BLaER1 treated with 17β-estradiol and CSF1 and Interleukin-3, amounts not matched to agents 10 nM and 100 nM (cell line): ENCODE measurements around the gene GJB4.
A peak's percentile ranks its signal among the peaks of the same experiment; 100 is the strongest.

Source experiments
- H3K27ac ChIP-seq, 11 experiments: shearing (Covaris generic); formaldehyde crosslinking; 2 replicates each; pipeline ENCODE4 v1.8.1; 2022
- H3K27me3 ChIP-seq, 11 experiments: shearing (Covaris generic); formaldehyde crosslinking; 2 replicates each; pipeline ENCODE4 v1.8.1; 2022
- H3K36me3 ChIP-seq, 11 experiments: shearing (Covaris generic); formaldehyde crosslinking; 2 replicates each; pipeline ENCODE4 v1.8.1; 2022
- H3K4me1 ChIP-seq, 10 experiments: shearing (Covaris generic); formaldehyde crosslinking; 2 replicates each; pipeline ENCODE4 v1.8.1; 2022
- H3K4me2 ChIP-seq, 11 experiments: shearing (Covaris generic); formaldehyde crosslinking; 2 replicates each; pipeline ENCODE4 v1.8.1; 2022
- H3K4me3 ChIP-seq, 10 experiments: shearing (Covaris generic); formaldehyde crosslinking; 2 replicates each; pipeline ENCODE4 v1.8.1; 2022
- H3K9ac ChIP-seq, 11 experiments: shearing (Covaris generic); formaldehyde crosslinking; 2 replicates each; pipeline ENCODE4 v1.8.1; 2022
- H3K9me3 ChIP-seq, 11 experiments: shearing (Covaris generic); formaldehyde crosslinking; replicated peaks in 1 of 11; 2 replicates each; pipeline ENCODE4 v1.8.1; 2022
- H4K20me1 ChIP-seq, 11 experiments: shearing (Covaris generic); formaldehyde crosslinking; 2 replicates each; pipeline ENCODE4 v1.8.1; 2022
- Cebpa-rat ChIP-seq, 11 experiments: shearing (Covaris generic); IDR thresholded peaks; 2 replicates each; pipeline ENCODE4 v1.8.1; 2022

Gene GJB4

DNA sequence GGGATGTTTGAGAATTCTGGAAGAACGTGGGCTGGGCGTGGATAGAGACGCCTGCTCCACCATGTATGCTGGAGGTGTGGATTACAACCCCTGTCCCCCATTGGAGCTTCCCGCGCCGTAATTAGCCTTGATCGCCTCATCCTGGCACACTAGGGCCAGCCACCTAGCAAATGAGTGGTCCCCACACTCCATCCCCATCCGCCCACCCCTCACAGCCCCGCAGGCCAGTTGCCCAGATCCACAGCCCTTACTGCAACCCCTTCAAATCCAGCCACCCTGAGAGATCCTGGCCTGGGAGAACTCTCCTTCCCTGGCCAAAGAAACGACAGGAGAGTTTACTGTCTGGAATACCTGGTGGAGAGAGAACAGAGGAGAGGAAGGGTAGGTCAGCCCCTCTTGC is 32.9 kb downstream of the GJB4 start:
- Histone ChIP-seq H3K4me2 (peak overlapping the region; percentile 91 to 96 (median 94)), H3K9me3 (peaks cover 0 to 7% (median 0%) of the 10 kb centered on the region in 11 experiments; a peak in 3 of 22 replicates), H3K9ac (peak overlapping the region in 3 of 11 experiments; percentile 32 to 48 (median 40); a peak in 6 of 22 replicates), H3K4me3 (peak overlapping the region in 7 of 10 experiments; percentile 46 to 59 (median 53); a peak in 8 of 20 replicates), H3K4me1 (peaks cover 41 to 79% (median 76%) of the 10 kb centered on the region in 10 experiments), H4K20me1 (peaks cover 0 to 13% (median 0%) of the 10 kb centered on the region in 11 experiments; a peak in 5 of 22 replicates), H3K36me3 (no peaks in the 10 kb centered on the region), H3K27ac (no peak overlapping the region), H3K27me3 (no peaks in the 10 kb centered on the region)
- no peak for TF ChIP-seq Cebpa-rat (IDR thresholded peaks at IDR 0.05)

DNA sequence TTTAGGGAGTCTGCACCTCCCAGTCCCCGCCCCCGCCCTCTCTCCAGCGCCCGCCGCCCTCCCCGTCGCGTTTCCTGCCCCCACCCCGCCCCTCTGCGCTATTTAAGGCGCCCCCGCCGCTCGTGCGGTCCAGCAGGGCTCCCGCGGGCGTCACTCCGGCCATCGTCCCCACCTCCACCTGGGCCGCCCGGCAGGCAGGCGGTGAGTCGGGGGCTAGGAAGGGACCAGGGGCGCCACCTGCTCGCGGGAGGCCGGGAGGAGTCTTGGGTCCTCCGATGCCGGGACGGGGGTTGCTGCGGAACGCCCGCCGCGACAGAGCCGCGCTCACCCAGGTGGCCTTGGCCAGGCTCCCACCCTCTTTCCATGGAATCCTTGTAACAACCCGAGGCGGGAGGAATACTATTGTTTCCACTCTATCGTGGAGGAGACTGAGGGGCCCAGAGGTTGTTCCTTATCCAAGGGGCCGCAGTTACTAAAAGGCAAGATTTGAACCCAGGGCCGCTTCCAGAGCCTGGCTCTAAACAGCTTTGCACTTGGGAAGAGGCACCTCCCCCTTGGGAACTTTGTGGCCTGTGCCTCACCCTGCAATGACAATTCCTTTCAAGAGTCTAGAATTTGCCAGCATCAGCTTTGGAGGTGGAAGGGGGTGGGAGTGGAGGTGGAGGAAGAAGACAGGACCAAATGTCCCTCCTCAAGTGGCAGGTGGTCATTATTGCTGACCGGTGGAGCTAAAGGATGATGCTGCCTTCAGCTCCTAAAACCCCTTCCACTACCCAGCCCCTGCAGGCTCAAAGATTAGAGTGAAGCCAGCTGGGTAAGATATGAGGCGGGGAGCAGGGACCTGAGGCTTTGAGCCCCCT is 33.6 kb downstream of the GJB4 start, which contains the start of gene GJA4:
TSS of gene GJA4 (plus strand) at position 132 of the 860 bp plus-strand sequence. CDS start 1,215 bp downstream, outside the sequence.
- Histone ChIP-seq H3K27me3 (no peaks in the 10 kb centered on the region), H3K36me3 (no peaks in the 10 kb centered on the region), H4K20me1 (peaks cover 0 to 13% (median 0%) of the 10 kb centered on the region in 11 experiments; a peak in 4 of 22 replicates), H3K4me3 (peak within 1 kb of the TSS; percentile 20 to 68 (median 53); a peak in 19 of 20 replicates), H3K9me3 (peaks cover 0 to 7% (median 0%) of the 10 kb centered on the region in 11 experiments; a peak in 3 of 22 replicates), H3K27ac (peak within 1 kb of the TSS in 8 of 11 experiments; percentile 2 to 53 (median 34); a peak in 9 of 22 replicates), H3K9ac (peak within 1 kb of the TSS in 9 of 11 experiments; percentile 1 to 69 (median 58); a peak in 14 of 22 replicates), H3K4me1 (peaks cover 41 to 79% (median 76%) of the 10 kb centered on the region in 10 experiments), H3K4me2 (peak within 1 kb of the TSS; percentile 91 to 96 (median 94))
- TF ChIP-seq Cebpa-rat (IDR thresholded peaks at IDR 0.05) = no peak

DNA sequence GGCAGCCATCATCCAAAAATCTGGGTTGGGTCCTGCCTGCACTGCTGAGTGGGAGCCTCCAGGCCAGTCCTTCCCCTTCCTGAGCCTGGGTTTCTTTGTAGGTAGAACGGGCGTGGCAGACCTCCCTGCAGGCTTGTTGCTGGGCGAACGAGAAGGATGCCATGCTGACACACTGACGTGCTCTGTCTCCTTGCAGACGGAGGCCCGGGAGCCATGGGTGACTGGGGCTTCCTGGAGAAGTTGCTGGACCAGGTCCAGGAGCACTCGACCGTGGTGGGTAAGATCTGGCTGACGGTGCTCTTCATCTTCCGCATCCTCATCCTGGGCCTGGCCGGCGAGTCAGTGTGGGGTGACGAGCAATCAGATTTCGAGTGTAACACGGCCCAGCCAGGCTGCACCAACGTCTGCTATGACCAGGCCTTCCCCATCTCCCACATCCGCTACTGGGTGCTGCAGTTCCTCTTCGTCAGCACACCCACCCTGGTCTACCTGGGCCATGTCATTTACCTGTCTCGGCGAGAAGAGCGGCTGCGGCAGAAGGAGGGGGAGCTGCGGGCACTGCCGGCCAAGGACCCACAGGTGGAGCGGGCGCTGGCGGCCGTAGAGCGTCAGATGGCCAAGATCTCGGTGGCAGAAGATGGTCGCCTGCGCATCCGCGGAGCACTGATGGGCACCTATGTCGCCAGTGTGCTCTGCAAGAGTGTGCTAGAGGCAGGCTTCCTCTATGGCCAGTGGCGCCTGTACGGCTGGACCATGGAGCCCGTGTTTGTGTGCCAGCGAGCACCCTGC is 34.7 kb downstream of the GJB4 start:
- Histone ChIP-seq H4K20me1 (peaks cover 0 to 13% (median 0%) of the 10 kb centered on the region in 11 experiments; a peak in 4 of 22 replicates), H3K9me3 (peaks cover 0 to 7% (median 0%) of the 10 kb centered on the region in 11 experiments; a peak in 3 of 22 replicates), H3K9ac (peak overlapping the region in 6 of 11 experiments; percentile 1 to 64 (median 28); a peak in 4 of 22 replicates), H3K27ac (peak overlapping the region in 8 of 11 experiments; percentile 2 to 53 (median 25); a peak in 10 of 22 replicates), H3K36me3 (no peaks in the 10 kb centered on the region), H3K4me3 (peak overlapping the region in 8 of 10 experiments; percentile 49 to 68 (median 55); a peak in 10 of 20 replicates), H3K27me3 (no peaks in the 10 kb centered on the region), H3K4me2 (peak overlapping the region; percentile 91 to 96 (median 94)), H3K4me1 (peaks cover 41 to 72% (median 69%) of the 10 kb centered on the region in 10 experiments)
- TF ChIP-seq Cebpa-rat (IDR thresholded peaks at IDR 0.05) = no peak

DNA sequence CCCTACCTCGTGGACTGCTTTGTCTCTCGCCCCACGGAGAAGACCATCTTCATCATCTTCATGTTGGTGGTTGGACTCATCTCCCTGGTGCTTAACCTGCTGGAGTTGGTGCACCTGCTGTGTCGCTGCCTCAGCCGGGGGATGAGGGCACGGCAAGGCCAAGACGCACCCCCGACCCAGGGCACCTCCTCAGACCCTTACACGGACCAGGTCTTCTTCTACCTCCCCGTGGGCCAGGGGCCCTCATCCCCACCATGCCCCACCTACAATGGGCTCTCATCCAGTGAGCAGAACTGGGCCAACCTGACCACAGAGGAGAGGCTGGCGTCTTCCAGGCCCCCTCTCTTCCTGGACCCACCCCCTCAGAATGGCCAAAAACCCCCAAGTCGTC is 35.2 kb downstream of the GJB4 start:
- H3K27me3 ChIP-seq = no peaks in the 10 kb centered on the region
- peaks cover 41 to 67% (median 64%) of the 10 kb centered on the region in 10 experiments for H3K4me1 ChIP-seq
- H3K9ac ChIP-seq = no peak overlapping the region
- peaks cover 0 to 7% (median 0%) of the 10 kb centered on the region in 11 experiments; a peak in 3 of 22 replicates for H3K9me3 ChIP-seq
- peak overlapping the region in 2 of 11 experiments; percentile 26 to 50; a peak in 2 of 22 replicates for H3K27ac ChIP-seq
- H3K4me3 ChIP-seq = no peak overlapping the region
- TF ChIP-seq Cebpa-rat (IDR thresholded peaks at IDR 0.05) = no peak
- peak overlapping the region; percentile 91 to 96 (median 94); a peak in 19 of 22 replicates for H3K4me2 ChIP-seq
- no peaks in the 10 kb centered on the region for H3K36me3 ChIP-seq
- peaks cover 0 to 13% (median 0%) of the 10 kb centered on the region in 11 experiments; a peak in 4 of 22 replicates for H4K20me1 ChIP-seq

DNA sequence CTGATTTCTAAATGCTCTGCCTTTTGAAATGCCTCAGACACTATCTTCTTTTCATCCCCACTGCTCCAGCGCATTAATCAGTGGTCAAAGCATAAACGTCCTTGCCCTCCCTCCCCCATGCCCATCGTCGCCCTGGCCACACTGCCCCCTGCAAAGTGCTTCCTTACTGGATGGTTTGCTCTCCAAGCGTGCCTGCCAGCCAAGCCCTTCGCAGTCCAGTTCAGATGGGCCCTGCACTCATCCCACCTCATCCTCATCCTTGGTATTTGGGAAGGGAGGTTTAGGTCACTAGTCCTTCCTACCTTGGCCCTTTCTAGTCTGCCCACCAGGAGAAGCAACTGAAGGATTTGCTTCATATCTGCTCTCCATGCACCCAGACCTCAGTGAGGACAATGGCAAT is 36.4 kb downstream of the GJB4 start:
- Histone ChIP-seq H3K36me3 (no peaks in the 10 kb centered on the region), H3K27ac (no peak overlapping the region), H3K27me3 (no peaks in the 10 kb centered on the region), H3K4me2 (peak overlapping the region in 7 of 11 experiments; percentile 2 to 91 (median 28); a peak in 8 of 22 replicates), H4K20me1 (peaks cover 0 to 13% (median 0%) of the 10 kb centered on the region in 11 experiments; a peak in 4 of 22 replicates), H3K4me3 (no peak overlapping the region), H3K9me3 (no peaks in the 10 kb centered on the region), H3K4me1 (peaks cover 35 to 56% (median 53%) of the 10 kb centered on the region in 10 experiments), H3K9ac (no peak overlapping the region)
- TF ChIP-seq Cebpa-rat (IDR thresholded peaks at IDR 0.05) = no peak

DNA sequence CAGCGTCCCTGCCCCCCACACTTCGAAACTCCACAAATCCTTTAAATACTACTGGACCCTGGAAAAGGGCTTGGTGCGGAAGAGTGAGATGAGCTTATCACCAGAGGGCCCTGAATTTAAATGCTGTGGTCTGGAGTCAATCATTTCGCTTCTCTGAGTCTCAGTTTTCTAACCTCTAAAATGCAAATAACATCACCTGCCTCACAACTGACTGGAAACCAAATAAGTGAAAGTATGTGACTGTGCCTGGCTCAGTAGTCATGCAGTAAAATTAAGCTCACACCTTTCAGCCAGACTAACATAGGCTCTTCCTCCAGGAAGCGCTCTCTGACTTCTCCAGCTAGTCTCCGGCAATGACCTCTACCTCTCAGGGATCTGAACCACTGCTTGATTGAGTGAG is 37.5 kb downstream of the GJB4 start:
- H3K27me3 ChIP-seq = no peaks in the 10 kb centered on the region
- no peak overlapping the region for H3K4me2 ChIP-seq
- peaks cover 0 to 13% (median 0%) of the 10 kb centered on the region in 11 experiments; a peak in 4 of 22 replicates for H4K20me1 ChIP-seq
- peaks cover 24 to 45% (median 42%) of the 10 kb centered on the region in 10 experiments for H3K4me1 ChIP-seq
- TF ChIP-seq Cebpa-rat (IDR thresholded peaks at IDR 0.05) = no peak
- no peak overlapping the region for H3K27ac ChIP-seq
- no peaks in the 10 kb centered on the region for H3K36me3 ChIP-seq
- H3K9ac ChIP-seq = no peak overlapping the region
- no peaks in the 10 kb centered on the region for H3K9me3 ChIP-seq
- no peak overlapping the region for H3K4me3 ChIP-seq

DNA sequence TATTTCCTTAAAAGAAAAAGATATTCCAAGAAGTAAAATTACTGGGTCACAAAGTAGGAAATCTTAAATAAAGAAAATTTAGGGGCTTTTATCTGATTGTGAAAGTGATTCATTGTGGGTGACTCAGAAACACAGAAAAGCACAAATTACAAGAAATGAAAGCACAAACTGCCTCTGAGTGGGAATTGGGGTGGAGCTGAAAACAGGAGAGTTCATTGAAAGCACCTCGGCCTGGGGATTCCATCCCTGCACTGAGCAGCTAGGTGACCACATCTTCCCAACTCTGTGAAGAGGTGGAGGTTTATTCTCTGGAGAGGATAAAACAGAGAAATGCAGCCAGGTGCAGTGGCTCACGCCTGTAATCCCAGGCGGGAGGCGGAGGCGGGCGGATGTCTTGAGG is 40.7 kb downstream of the GJB4 start:
- H3K9ac ChIP-seq = no peak overlapping the region
- H4K20me1 ChIP-seq = peaks cover 0 to 5% (median 0%) of the 10 kb centered on the region in 11 experiments; a peak in 2 of 22 replicates
- TF ChIP-seq Cebpa-rat (IDR thresholded peaks at IDR 0.05) = no peak
- no peaks in the 10 kb centered on the region for H3K36me3 ChIP-seq
- H3K4me1 ChIP-seq = peaks cover 0 to 16% (median 12%) of the 10 kb centered on the region in 10 experiments; a peak in 12 of 20 replicates
- no peak overlapping the region for H3K27ac ChIP-seq
- no peak overlapping the region for H3K4me3 ChIP-seq
- no peaks in the 10 kb centered on the region for H3K27me3 ChIP-seq
- H3K4me2 ChIP-seq = no peak overlapping the region; a peak in 1 of 22 replicates
- peaks cover 0 to 17% (median 7%) of the 10 kb centered on the region in 11 experiments; a peak in 13 of 22 replicates for H3K9me3 ChIP-seq

DNA sequence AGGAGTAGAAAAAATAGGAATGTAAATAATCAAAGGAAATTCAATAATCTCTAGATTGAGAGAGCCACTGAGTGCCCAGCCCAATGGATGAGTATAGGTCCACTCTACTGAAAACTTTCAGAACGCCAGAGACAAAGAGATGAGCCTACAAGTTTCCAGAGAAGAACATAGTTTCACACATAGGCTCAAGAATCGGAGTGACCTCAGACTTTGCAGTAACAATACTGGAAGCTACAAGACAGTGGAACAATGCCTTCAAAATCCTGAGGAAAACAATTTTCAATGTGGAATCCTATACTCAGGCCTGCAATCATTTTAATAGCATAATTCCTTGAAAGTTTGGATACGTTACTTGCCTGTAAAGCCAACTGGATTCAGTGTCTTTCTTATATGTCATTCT is 44.2 kb downstream of the GJB4 start:
- H3K4me3 ChIP-seq = no peak overlapping the region
- no peaks in the 10 kb centered on the region for H3K36me3 ChIP-seq
- peaks cover 0 to 17% (median 7%) of the 10 kb centered on the region in 11 experiments; a peak in 13 of 22 replicates for H3K9me3 ChIP-seq
- H4K20me1 ChIP-seq = no peaks in the 10 kb centered on the region
- TF ChIP-seq Cebpa-rat (IDR thresholded peaks at IDR 0.05) = no peak
- H3K9ac ChIP-seq = no peak overlapping the region
- no peaks in the 10 kb centered on the region for H3K27me3 ChIP-seq
- peaks cover 0 to 9% (median 0%) of the 10 kb centered on the region in 10 experiments; a peak in 2 of 20 replicates for H3K4me1 ChIP-seq
- H3K4me2 ChIP-seq = no peak overlapping the region
- H3K27ac ChIP-seq = no peak overlapping the region
